Fibroblast of lung (primary cell): ENCODE measurements around the gene PFAS. TPM values are rescaled to one million over a fixed set of nuclear protein-coding genes. Genes with fewer than 3 reads are reported as not detected.

Experiments
- DNase-seq, 2 donors: peaks; one replicate each; pipeline versions ENCODE4 v3.0.0 to v3.0.0-alpha.2; 2010; ENCODE audit warnings: low read depth in 2 of 2
- H2AFZ ChIP-seq: 2 replicates; pipeline ENCODE4 v1.5.1; 2012; ENCODE audit warnings: low read length, control low read depth, inconsistent platforms
- H3K27ac ChIP-seq: 2 replicates; pipeline ENCODE4 v1.5.1; 2011; ENCODE audit warnings: low read length, control low read depth; ENCODE audit not compliant: insufficient read depth
- H3K27me3 ChIP-seq: 2 replicates; pipeline ENCODE4 v1.5.1; 2011; ENCODE audit warnings: mild to moderate bottlenecking, low read length; ENCODE audit not compliant: control insufficient read depth, insufficient read depth
- H3K36me3 ChIP-seq: 2 replicates; pipeline ENCODE4 v1.5.1; 2011; ENCODE audit warnings: low read length; ENCODE audit not compliant: control insufficient read depth, insufficient read depth
- H3K4me1 ChIP-seq: 2 replicates; pipeline ENCODE4 v1.5.1; 2011; ENCODE audit warnings: low read length; ENCODE audit not compliant: control insufficient read depth, insufficient read depth; ENCODE audit errors: extremely low read depth
- H3K4me2 ChIP-seq: 2 replicates; pipeline ENCODE4 v1.5.1; 2011; ENCODE audit warnings: low read length, control low read depth; ENCODE audit not compliant: insufficient read depth; ENCODE audit errors: extremely low read depth
- H3K4me3 ChIP-seq, 4 experiments: fragments of 200-600 bp in 1 of 4; sonication (generic) in 1 of 4; replicated peaks in 1 of 4; 2 replicates each; pipeline ENCODE4 v1.5.1; 2011 to 2016; ENCODE audit warnings: low read length in 4 of 4, low read depth in 3 of 4, mild to moderate bottlenecking in 3 of 4, control low read depth in 2 of 4, inconsistent platforms in 1 of 4, mixed read lengths in 1 of 4; ENCODE audit not compliant: insufficient read depth in 1 of 4; ENCODE audit errors: control extremely low read depth in 1 of 4
- H3K79me2 ChIP-seq: 2 replicates; pipeline ENCODE4 v1.5.1; 2012; ENCODE audit warnings: mild to moderate bottlenecking, low read length, inconsistent platforms; ENCODE audit not compliant: control insufficient read depth, insufficient read depth
- H3K9ac ChIP-seq: 2 replicates; pipeline ENCODE4 v1.5.1; 2011; ENCODE audit warnings: mild to moderate bottlenecking, low read length, control low read depth; ENCODE audit not compliant: insufficient read depth
- H3K9me3 ChIP-seq: 2 replicates; pipeline ENCODE4 v1.5.1; 2012; ENCODE audit warnings: low read depth, low read length; ENCODE audit not compliant: control insufficient read depth, insufficient read depth
- H4K20me1 ChIP-seq: 2 replicates; pipeline ENCODE4 v1.5.1; 2011; ENCODE audit warnings: low read length; ENCODE audit not compliant: control insufficient read depth, insufficient read depth; ENCODE audit errors: extremely low read depth
- CTCF ChIP-seq, 2 donors: IDR thresholded peaks in 1 of 2; conservative IDR thresholded peaks in 1 of 2; 1 replicate in 1 of 2; 2 replicates in 1 of 2; pipeline ENCODE4 v1.5.1; 2011 to 2012; ENCODE audit warnings: low read length in 2 of 2, control low read depth in 1 of 2, inconsistent platforms in 1 of 2, low read depth in 1 of 2, mild to moderate bottlenecking in 1 of 2
- EZH2 ChIP-seq: IDR thresholded peaks from 2 replicates; pipeline ENCODE4 v1.5.1; 2012; ENCODE audit warnings: low read length, control low read depth, mild to moderate bottlenecking; ENCODE audit errors: missing control alignments
- polyA plus RNA-seq, 2 donors: library from polyadenylated mRNA; depleted of rRNA in 1 of 2; stranded (reverse) in 1 of 2; unstranded in 1 of 2; fragments of >200 nt; gene quantifications; 2 replicates each; pipeline ENCODE4 v1.2.1, GENCODE V29; 2011 to 2012; ENCODE audit warnings: missing spikeins in 1 of 2
- total RNA-seq: library from RNA; depleted of rRNA; stranded (reverse); fragments of >200 nt; gene quantifications from 2 replicates; pipeline ENCODE4 v1.2.1, GENCODE V29; 2014

Gene PFAS
- total and polyA plus RNA-seq, 2 donors (not counting 1 experiment from before 2014, with no cell fraction given), result 9.4 to 9.8 TPM

GRCh38 chr17:8231701-8232100 is 17.4 kb upstream of the PFAS start:
- TF ChIP-seq EZH2 (no peak), CTCF (conservative IDR thresholded peaks at IDR 0.05 in 1 of 2, IDR thresholded peaks at IDR 0.05 in 1 of 2; ENCODE audit: low read depth in 1 of 2, low read length in 2 of 2) (no peak)
- Histone ChIP-seq H4K20me1 (no peaks in the 10 kb centered on the region), H3K36me3 (peaks cover 17% of the 10 kb centered on the region), H3K79me2 (no peaks in the 10 kb centered on the region), H3K27ac (no peak overlapping the region), H3K4me2 (no peak overlapping the region), H3K4me1 (no peaks in the 10 kb centered on the region), H3K4me3 (no peak overlapping the region), H3K27me3 (no peaks in the 10 kb centered on the region), H2AFZ (no peak overlapping the region), H3K9me3 (no peaks in the 10 kb centered on the region), H3K9ac (no peak overlapping the region)
- no peak for DNase-seq

GRCh38 chr17:8234361-8235270 is 14.5 kb upstream of the PFAS start:
- H3K27ac ChIP-seq, result no peak overlapping the region
- no peaks in the 10 kb centered on the region for H4K20me1 ChIP-seq
- H3K36me3 ChIP-seq, result peaks cover 11% of the 10 kb centered on the region
- H3K79me2 ChIP-seq, result no peaks in the 10 kb centered on the region
- H2AFZ ChIP-seq, result no peak overlapping the region
- no peaks in the 10 kb centered on the region for H3K9me3 ChIP-seq
- no peak for TF ChIP-seq CTCF (conservative IDR thresholded peaks at IDR 0.05 in 1 of 2, IDR thresholded peaks at IDR 0.05 in 1 of 2; ENCODE audit: low read depth in 1 of 2, low read length in 2 of 2)
- no peak for TF ChIP-seq EZH2
- no peaks in the 10 kb centered on the region for H3K27me3 ChIP-seq
- no peak for DNase-seq
- no peak overlapping the region for H3K4me2 ChIP-seq
- H3K4me1 ChIP-seq, result no peaks in the 10 kb centered on the region
- H3K4me3 ChIP-seq, result no peak overlapping the region
- no peak overlapping the region for H3K9ac ChIP-seq

GRCh38 chr17:8235676-8236075 is 13.4 kb upstream of the PFAS start:
- Histone ChIP-seq H3K79me2 (no peaks in the 10 kb centered on the region), H3K9me3 (no peaks in the 10 kb centered on the region), H3K4me1 (no peaks in the 10 kb centered on the region), H3K27ac (no peak overlapping the region), H3K9ac (no peak overlapping the region), H2AFZ (no peak overlapping the region), H3K27me3 (no peaks in the 10 kb centered on the region), H3K4me2 (no peak overlapping the region), H4K20me1 (no peaks in the 10 kb centered on the region), H3K36me3 (peaks cover 8% of the 10 kb centered on the region), H3K4me3 (no peak overlapping the region)
- DNase-seq, result no peak
- no peak for TF ChIP-seq EZH2
- no peak for TF ChIP-seq CTCF (conservative IDR thresholded peaks at IDR 0.05 in 1 of 2, IDR thresholded peaks at IDR 0.05 in 1 of 2; ENCODE audit: low read depth in 1 of 2, low read length in 2 of 2)
